HEK293T (cell line): Measurements from ENCODE around the gene FHOD1.

ENCODE experiments used
- BHLHE40 ChIP-seq: fragments of 450-650 bp; IDR thresholded peaks from 2 replicates; pipeline ENCODE4 v1.6.1; 2016; ENCODE audit warnings: mild to moderate bottlenecking, moderate library complexity, borderline replicate concordance
- CTBP1 ChIP-seq: fragments of 450-650 bp; IDR thresholded peaks from 2 replicates; pipeline ENCODE4 v1.6.1; 2016; ENCODE audit warnings: borderline replicate concordance
- FOXK2 ChIP-seq: fragments of 450-650 bp; IDR thresholded peaks from 2 replicates; pipeline ENCODE4 v1.6.1; 2016; ENCODE audit warnings: mild to moderate bottlenecking
- FOXM1 ChIP-seq: fragments of 450-650 bp; IDR thresholded peaks from 2 replicates; pipeline ENCODE4 v1.6.1; 2017; ENCODE audit warnings: mild to moderate bottlenecking, borderline replicate concordance
- L3MBTL2 ChIP-seq: fragments of 450-650 bp; conservative IDR thresholded peaks from 2 replicates; pipeline ENCODE4 v1.6.1; 2016; ENCODE audit warnings: mild to moderate bottlenecking
- LEF1 ChIP-seq: fragments of 450-650 bp; IDR thresholded peaks from 2 replicates; pipeline ENCODE4 v1.6.1; 2017; ENCODE audit warnings: mild to moderate bottlenecking, borderline replicate concordance
- NFRKB ChIP-seq: fragments of 450-650 bp; IDR thresholded peaks from 2 replicates; pipeline ENCODE4 v1.6.1; 2016; ENCODE audit warnings: mild to moderate bottlenecking, moderate library complexity
- PKNOX1 ChIP-seq: fragments of 450-650 bp; IDR thresholded peaks from 2 replicates; pipeline ENCODE4 v1.6.1; 2016
- SP1 ChIP-seq: fragments of 450-650 bp; IDR thresholded peaks from 2 replicates; pipeline ENCODE4 v1.6.1; 2017
- TARDBP ChIP-seq: fragments of 450-650 bp; IDR thresholded peaks from 2 replicates; pipeline ENCODE4 v1.6.1; 2016

DNA sequence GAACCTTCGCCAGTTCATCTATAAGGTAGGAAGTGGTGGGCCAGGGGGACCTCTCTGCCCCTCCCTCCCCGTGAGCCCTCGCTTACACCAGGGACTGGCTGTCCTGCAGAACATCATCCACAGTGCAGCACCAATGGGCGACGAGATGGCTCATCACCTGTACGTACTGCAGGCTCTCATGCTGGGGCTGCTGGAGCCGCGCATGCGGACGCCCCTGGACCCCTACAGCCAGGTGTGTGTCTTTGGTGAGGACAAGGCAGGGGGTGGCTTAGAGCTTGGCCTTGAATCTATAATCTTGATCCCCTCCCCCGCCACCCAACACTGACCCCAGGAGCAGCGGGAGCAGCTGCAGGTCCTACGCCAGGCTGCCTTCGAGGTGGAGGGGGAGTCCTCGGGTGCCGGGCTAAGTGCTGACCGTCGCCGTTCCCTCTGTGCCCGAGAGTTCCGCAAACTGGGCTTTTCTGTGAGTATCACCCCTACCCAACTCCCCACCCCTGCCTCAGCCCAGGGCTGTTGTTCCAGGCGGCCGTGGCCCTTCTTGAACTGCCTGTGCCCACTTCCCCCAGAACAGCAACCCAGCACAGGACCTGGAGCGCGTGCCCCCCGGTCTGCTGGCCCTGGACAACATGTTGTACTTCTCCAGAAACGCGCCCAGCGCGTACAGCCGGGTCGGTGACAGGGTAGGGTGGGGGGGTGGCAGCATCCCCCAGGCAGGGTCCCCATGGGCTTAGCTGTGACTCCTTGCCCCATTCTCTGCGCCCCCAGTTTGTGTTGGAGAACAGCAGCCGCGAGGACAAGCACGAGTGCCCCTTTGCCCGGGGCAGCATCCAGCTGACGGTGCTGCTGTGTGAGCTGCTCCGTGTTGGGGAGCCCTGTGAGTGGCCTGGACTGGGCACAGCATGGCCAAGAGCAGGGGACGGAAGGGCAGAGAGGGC lies 45.6 kb downstream of the FHOD1 start:
- no peak for TF ChIP-seq L3MBTL2
- TF ChIP-seq FOXK2, result no peak
- TF ChIP-seq CTBP1, result no peak
- no peak for TF ChIP-seq FOXM1
- no peak for TF ChIP-seq TARDBP
- no peak for TF ChIP-seq NFRKB
- no peak for TF ChIP-seq PKNOX1
- TF ChIP-seq BHLHE40, result no peak
- TF ChIP-seq LEF1, result no peak
- TF ChIP-seq SP1, result no peak
